ENCODE measurements around the gene EBI3.
"Not testable (repeated sequence)": the region's sequence is repeated elsewhere in the genome, so short reads cannot be mapped to it uniquely, and the experiment has no call there.

Gene EBI3

GRCh38 chr19:4279530-4280422, 50.5 kb downstream of the EBI3 start:
- DNase-seq: no peak

- no peak for DNase-seq
Observed at GRCh38 chr19:4284176-4284958, 55.0 kb downstream of the EBI3 start.

- no peak for DNase-seq
Observed at GRCh38 chr19:4284974-4285373, 55.7 kb downstream of the EBI3 start.

GRCh38 chr19:4286141-4286540, 56.8 kb downstream of the EBI3 start:
- DNase-seq: not testable (repeated sequence)
